RWPE2 (cell line): ENCODE data around the gene TDG.

Source experiments
- ATAC-seq: fragments of 200-7000 bp; cut with Tn5 transposase; 3 replicates; pipeline ENCODE4 v1.9.1; 2021; ENCODE audit warnings: low read depth
- DNase-seq: peaks from one replicate; pipeline ENCODE4 v3.0.0-alpha.2; 2020; ENCODE audit warnings: low spot score
- H3K27ac ChIP-seq: fragments of 450-650 bp; 2 replicates; pipeline ENCODE4 v1.5.1; 2017; ENCODE audit warnings: mild to moderate bottlenecking; ENCODE audit not compliant: poor library complexity, severe bottlenecking
- H3K27me3 ChIP-seq: fragments of 250-450 bp; sonication (Bioruptor Pico); 2 replicates; pipeline ENCODE4 v1.5.1; 2021; ENCODE audit warnings: mild to moderate bottlenecking, moderate library complexity; ENCODE audit not compliant: insufficient read depth, poor library complexity, severe bottlenecking
- H3K36me3 ChIP-seq: fragments of 250-450 bp; sonication (Bioruptor Pico); 2 replicates; pipeline ENCODE4 v1.5.1; 2020; ENCODE audit warnings: low read depth, mild to moderate bottlenecking, moderate library complexity
- H3K4me1 ChIP-seq: fragments of 250-450 bp; sonication (Bioruptor Pico); 2 replicates; pipeline ENCODE4 v1.5.1; 2021; ENCODE audit warnings: mild to moderate bottlenecking, moderate library complexity; ENCODE audit not compliant: insufficient read depth, poor library complexity, severe bottlenecking
- H3K4me3 ChIP-seq: fragments of 250-450 bp; sonication (Bioruptor Pico); 2 replicates; pipeline ENCODE4 v1.5.1; 2021; ENCODE audit warnings: mild to moderate bottlenecking, moderate library complexity; ENCODE audit not compliant: severe bottlenecking
- H3K9me3 ChIP-seq: fragments of 250-450 bp; sonication (Bioruptor Pico); 2 replicates; pipeline ENCODE4 v1.5.1; 2021; ENCODE audit warnings: mild to moderate bottlenecking, moderate library complexity; ENCODE audit not compliant: severe bottlenecking
- CTCF ChIP-seq: fragments of 450-650 bp; IDR thresholded peaks from one replicate; pipeline ENCODE4 v1.5.1; 2017; ENCODE audit warnings: mild to moderate bottlenecking, moderate library complexity; ENCODE audit not compliant: poor library complexity, severe bottlenecking

TDG gene

GRCh38 chr12:103933237-103933636 lies 32.4 kb upstream of the TDG start:
- ATAC-seq, result no peak
- Histone ChIP-seq H3K4me1 (peaks cover 41% of the 10 kb centered on the region), H3K9me3 (no peaks in the 10 kb centered on the region), H3K27ac (peak overlapping the region; percentile 58), H3K36me3 (peaks cover 79% of the 10 kb centered on the region), H3K4me3 (peak overlapping the region; percentile 95), H3K27me3 (no peaks in the 10 kb centered on the region)
- TF ChIP-seq CTCF, result no peak
- DNase-seq, result no peak

- H3K27ac ChIP-seq, result no peak overlapping the region
- peaks cover 100% of the 10 kb centered on the region for H3K36me3 ChIP-seq
- DNase-seq (no peak), ATAC-seq (peak; percentile 3; the same call in 1 of the 3 replicates)
- no peaks in the 10 kb centered on the region for H3K9me3 ChIP-seq
- no peak for TF ChIP-seq CTCF
- H3K27me3 ChIP-seq, result no peaks in the 10 kb centered on the region
- H3K4me3 ChIP-seq, result no peak overlapping the region
- H3K4me1 ChIP-seq, result peaks cover 38% of the 10 kb centered on the region
Observed at GRCh38 chr12:103936679-103937078, 29.0 kb upstream of the TDG start.

GRCh38 chr12:103944964-103945363 lies 20.7 kb upstream of the TDG start:
- Histone ChIP-seq H3K9me3 (no peaks in the 10 kb centered on the region), H3K27ac (no peak overlapping the region), H3K27me3 (no peaks in the 10 kb centered on the region), H3K4me1 (no peaks in the 10 kb centered on the region), H3K36me3 (peaks cover 100% of the 10 kb centered on the region), H3K4me3 (no peak overlapping the region)
- no peak for DNase-seq
- no peak for TF ChIP-seq CTCF
- no peak for ATAC-seq

GRCh38 chr12:103947871-103948555 lies 17.7 kb upstream of the TDG start:
- no peak for ATAC-seq

More at GRCh38 chr12:103947871-103948555, 17.7 kb upstream of the TDG start:
- Histone ChIP-seq H3K36me3 (peaks cover 100% of the 10 kb centered on the region), H3K9me3 (no peaks in the 10 kb centered on the region), H3K4me1 (no peaks in the 10 kb centered on the region), H3K4me3 (no peak overlapping the region), H3K27ac (no peak overlapping the region), H3K27me3 (no peaks in the 10 kb centered on the region)
- DNase-seq, result no peak
- TF ChIP-seq CTCF, result no peak
